ENCODE results near the gene PILRA.

GRCh38 chr7:100401811-100402210 is 28.5 kb downstream of the PILRA start:
- TF ChIP-seq CENPT (CRISPR knock-in tag; IDR thresholded peaks at IDR 0.05; ENCODE audit: low read depth) (no peak), MAFK (conservative IDR thresholded peaks at IDR 0.05 in 1 of 2, IDR thresholded peaks at IDR 0.05 in 1 of 2; ENCODE audit: low read length in 2 of 2) (no peak)

Data from HepG2 (cell line).